Adipocyte (in vitro differentiated cells): ENCODE measurements around the gene ARHGAP1.

Experiments used
- DNase-seq: peaks from one replicate; pipeline ENCODE4 v3.0.0-alpha.2; 2015; ENCODE audit warnings: low read depth
- H3K27me3 ChIP-seq: replicated peaks from 2 replicates; pipeline ENCODE4 v1.7.0; 2013; ENCODE audit warnings: mild to moderate bottlenecking, low read length, moderate library complexity; ENCODE audit not compliant: control insufficient read depth, insufficient read depth
- H3K36me3 ChIP-seq: 2 replicates; pipeline ENCODE4 v1.7.0; 2013; ENCODE audit warnings: low read length, mild to moderate bottlenecking, moderate library complexity; ENCODE audit not compliant: control insufficient read depth, insufficient read depth, severe bottlenecking
- H3K4me1 ChIP-seq: 2 replicates; pipeline ENCODE4 v1.7.0; 2013; ENCODE audit warnings: mild to moderate bottlenecking, low read length, moderate library complexity; ENCODE audit not compliant: control insufficient read depth, insufficient read depth
- H3K4me3 ChIP-seq: 2 replicates; pipeline ENCODE4 v1.7.0; 2013; ENCODE audit warnings: mild to moderate bottlenecking, low read length, moderate library complexity
- H3K9ac ChIP-seq: 2 replicates; pipeline ENCODE4 v1.7.0; 2013; ENCODE audit warnings: mild to moderate bottlenecking, low read length, moderate library complexity
- H3K9me3 ChIP-seq: 2 replicates; pipeline ENCODE4 v1.7.0; 2013; ENCODE audit warnings: mild to moderate bottlenecking, low read length, moderate library complexity; ENCODE audit not compliant: control insufficient read depth

Gene ARHGAP1

DNA sequence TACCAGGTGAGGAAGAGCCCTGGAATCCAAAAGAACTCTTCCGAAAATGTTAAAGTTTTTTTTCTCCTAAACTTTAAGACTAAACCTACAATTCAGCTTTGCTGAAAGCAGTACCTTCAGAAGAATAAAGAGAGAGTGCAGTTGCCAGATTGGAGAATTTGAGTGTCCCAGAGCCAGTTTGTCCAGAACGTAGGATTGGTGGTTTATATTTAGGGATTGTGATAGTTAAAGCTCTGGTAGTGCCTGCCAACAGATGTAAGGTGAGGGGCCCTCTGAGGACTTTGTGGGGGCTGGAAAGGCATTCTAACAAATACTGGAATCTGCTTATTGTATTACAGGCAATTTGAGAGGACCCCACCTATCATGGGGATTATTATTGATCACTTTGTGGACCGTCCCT, 43.2 kb downstream of the ARHGAP1 start:
- H3K4me1 ChIP-seq: peaks cover 42% of the 10 kb centered on the region
- H3K36me3 ChIP-seq: peaks cover 53% of the 10 kb centered on the region
- no peak overlapping the region for H3K4me3 ChIP-seq

GRCh38 chr11:46655631-46656030, 44.8 kb downstream of the ARHGAP1 start:
- no peak overlapping the region for H3K4me3 ChIP-seq
- H3K4me1 ChIP-seq: peaks cover 44% of the 10 kb centered on the region
- H3K9ac ChIP-seq: no peak overlapping the region
- no peak for DNase-seq
- no peaks in the 10 kb centered on the region for H3K9me3 ChIP-seq
- peaks cover 61% of the 10 kb centered on the region for H3K36me3 ChIP-seq
- H3K27me3 ChIP-seq: no peaks in the 10 kb centered on the region

More for the DNA sequence above, 43.2 kb downstream of the ARHGAP1 start:
- H3K9ac ChIP-seq: peak overlapping the region; percentile 59
- DNase-seq: no peak
- H3K9me3 ChIP-seq: no peaks in the 10 kb centered on the region
- no peaks in the 10 kb centered on the region for H3K27me3 ChIP-seq

- peak; percentile 97 for DNase-seq
- H3K36me3 ChIP-seq: peaks cover 66% of the 10 kb centered on the region
Observed at GRCh38 chr11:46649180-46649738, 51.2 kb downstream of the ARHGAP1 start.

GRCh38 chr11:46643986-46644385, 56.4 kb downstream of the ARHGAP1 start:
- Histone ChIP-seq H3K4me1 (peaks cover 11% of the 10 kb centered on the region), H3K27me3 (no peaks in the 10 kb centered on the region), H3K4me3 (no peak overlapping the region), H3K9me3 (no peaks in the 10 kb centered on the region), H3K36me3 (peaks cover 42% of the 10 kb centered on the region), H3K9ac (no peak overlapping the region)
- DNase-seq: no peak

More at GRCh38 chr11:46649180-46649738, 51.2 kb downstream of the ARHGAP1 start:
- H3K9ac ChIP-seq: peak overlapping the region; percentile 61
- H3K4me3 ChIP-seq: peak overlapping the region; percentile 38
- H3K9me3 ChIP-seq: no peaks in the 10 kb centered on the region
- peaks cover 23% of the 10 kb centered on the region for H3K4me1 ChIP-seq
- no peaks in the 10 kb centered on the region for H3K27me3 ChIP-seq

- H3K9me3 ChIP-seq: no peaks in the 10 kb centered on the region
- H3K4me3 ChIP-seq: no peak overlapping the region
- H3K36me3 ChIP-seq: peaks cover 42% of the 10 kb centered on the region
- no peak for DNase-seq
- H3K4me1 ChIP-seq: peaks cover 6% of the 10 kb centered on the region
- H3K27me3 ChIP-seq: no peaks in the 10 kb centered on the region
- H3K9ac ChIP-seq: no peak overlapping the region
Observed at GRCh38 chr11:46643531-46643930, 56.9 kb downstream of the ARHGAP1 start.

DNA sequence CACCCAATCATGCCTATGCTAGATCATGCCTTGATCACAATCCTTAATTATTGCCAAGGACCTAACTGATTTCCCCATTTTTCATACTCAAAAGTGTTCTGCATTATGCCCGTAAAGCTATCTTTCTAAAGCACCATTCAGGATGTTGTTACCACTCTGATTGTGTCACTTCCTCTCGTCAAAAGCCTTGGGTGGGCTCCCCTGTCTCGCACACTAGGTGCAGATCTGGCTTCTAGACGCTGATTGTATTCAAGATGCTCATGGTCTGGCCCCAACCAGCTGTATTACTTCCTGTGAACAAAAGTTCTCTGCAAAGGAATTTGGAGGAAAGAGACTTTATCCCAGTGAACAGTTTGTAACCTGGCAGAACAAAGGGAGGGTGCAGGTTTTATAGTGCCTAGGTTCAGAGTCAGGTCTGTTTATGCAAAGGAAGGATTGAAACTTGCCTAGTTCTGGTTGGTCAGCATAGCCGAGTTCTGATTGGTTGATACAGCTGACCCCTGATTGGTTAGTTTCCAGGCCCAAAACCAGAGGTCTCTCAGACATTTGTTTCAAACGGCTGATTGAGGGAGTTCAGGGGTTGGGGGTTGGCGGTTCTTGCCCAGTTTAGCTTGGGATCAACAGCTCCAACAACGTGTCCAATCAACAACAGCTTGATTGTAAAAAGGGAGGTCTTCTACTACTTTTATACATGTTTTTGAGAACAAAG, 57.6 kb downstream of the ARHGAP1 start:
- H3K36me3 ChIP-seq: peaks cover 41% of the 10 kb centered on the region
- H3K27me3 ChIP-seq: no peaks in the 10 kb centered on the region
- H3K4me1 ChIP-seq: peaks cover 3% of the 10 kb centered on the region
- H3K9me3 ChIP-seq: no peaks in the 10 kb centered on the region
- no peak for DNase-seq
- H3K9ac ChIP-seq: no peak overlapping the region
- no peak overlapping the region for H3K4me3 ChIP-seq

- no peak overlapping the region for H3K4me3 ChIP-seq
- H3K36me3 ChIP-seq: peaks cover 32% of the 10 kb centered on the region
- H3K9me3 ChIP-seq: no peaks in the 10 kb centered on the region
Observed at GRCh38 chr11:46641639-46642038, 58.8 kb downstream of the ARHGAP1 start.

DNA sequence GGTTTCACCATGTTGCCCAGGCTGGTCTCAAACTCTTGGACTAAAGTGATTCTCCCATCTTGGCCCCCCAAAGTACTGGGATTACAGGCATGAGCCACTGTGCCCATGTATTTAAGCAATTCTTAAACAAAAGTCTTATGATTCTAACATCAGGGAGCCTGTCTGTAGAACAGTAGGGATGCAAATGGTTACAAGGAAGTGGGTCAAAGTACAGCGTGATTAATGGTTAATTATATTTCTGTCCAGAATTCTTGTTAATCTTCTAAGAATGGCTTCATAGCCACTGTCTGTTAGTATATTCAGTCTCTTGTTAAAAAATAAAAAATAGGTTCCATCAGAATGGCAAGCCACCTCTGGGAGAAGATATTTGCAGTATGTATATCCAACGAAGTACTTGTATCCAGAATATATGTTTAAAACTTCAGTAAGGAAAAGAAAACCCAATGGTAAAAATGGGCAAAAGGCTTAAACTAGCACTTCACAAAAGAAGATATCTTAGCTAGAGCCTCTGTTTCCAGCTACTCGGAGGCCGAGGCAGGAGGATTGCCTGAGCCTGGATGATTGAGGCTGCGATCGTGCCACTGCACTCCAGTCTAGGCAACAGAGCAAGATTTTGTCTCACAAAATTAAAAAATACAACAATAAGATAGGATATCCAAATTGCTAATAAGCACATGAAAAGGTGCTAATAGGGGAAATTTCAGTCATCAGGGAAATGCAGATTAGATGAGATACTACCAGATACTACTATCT, 60.2 kb downstream of the ARHGAP1 start:
- Histone ChIP-seq H3K36me3 (peaks cover 21% of the 10 kb centered on the region), H3K9me3 (no peaks in the 10 kb centered on the region), H3K9ac (no peak overlapping the region), H3K4me3 (no peak overlapping the region), H3K27me3 (no peaks in the 10 kb centered on the region), H3K4me1 (peaks cover 11% of the 10 kb centered on the region)
- DNase-seq: no peak

More at GRCh38 chr11:46641639-46642038, 58.8 kb downstream of the ARHGAP1 start:
- Histone ChIP-seq H3K4me1 (peaks cover 3% of the 10 kb centered on the region), H3K27me3 (no peaks in the 10 kb centered on the region), H3K9ac (no peak overlapping the region)
- no peak for DNase-seq

- no peaks in the 10 kb centered on the region for H3K27me3 ChIP-seq
- no peak overlapping the region for H3K4me3 ChIP-seq
- peaks cover 14% of the 10 kb centered on the region for H3K36me3 ChIP-seq
- peaks cover 15% of the 10 kb centered on the region for H3K4me1 ChIP-seq
- DNase-seq: no peak
- no peak overlapping the region for H3K9ac ChIP-seq
- H3K9me3 ChIP-seq: no peaks in the 10 kb centered on the region
Observed at GRCh38 chr11:46639197-46639839, 61.1 kb downstream of the ARHGAP1 start.

DNA sequence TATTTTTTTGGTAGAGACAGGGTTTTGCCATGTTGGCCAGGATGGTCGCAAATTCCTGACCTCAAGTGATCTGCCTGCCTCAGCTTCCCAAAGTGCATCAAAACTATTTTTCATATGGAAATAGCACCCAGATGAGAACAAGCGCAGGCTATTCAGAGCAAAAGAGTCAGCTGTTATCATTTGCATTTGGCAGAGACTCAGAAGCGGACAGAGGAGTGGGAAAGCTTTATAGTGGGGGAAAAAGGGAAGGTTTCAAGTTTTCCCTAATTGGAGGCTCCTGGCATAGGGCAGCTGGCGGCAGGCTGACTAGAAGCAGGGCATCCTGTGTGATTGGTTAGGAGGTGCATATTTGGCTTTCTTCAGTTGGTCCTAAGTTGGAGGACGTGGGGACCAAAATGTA, 62.9 kb downstream of the ARHGAP1 start:
- Histone ChIP-seq H3K4me1 (peaks cover 15% of the 10 kb centered on the region), H3K27me3 (no peaks in the 10 kb centered on the region), H3K9me3 (no peaks in the 10 kb centered on the region), H3K4me3 (no peak overlapping the region), H3K9ac (no peak overlapping the region), H3K36me3 (peaks cover 19% of the 10 kb centered on the region)
- DNase-seq: no peak

GRCh38 chr11:46635557-46636139, 64.8 kb downstream of the ARHGAP1 start:
- Histone ChIP-seq H3K4me3 (no peak overlapping the region), H3K4me1 (peaks cover 17% of the 10 kb centered on the region), H3K9ac (no peak overlapping the region), H3K9me3 (no peaks in the 10 kb centered on the region), H3K36me3 (peaks cover 37% of the 10 kb centered on the region), H3K27me3 (no peaks in the 10 kb centered on the region)
- no peak for DNase-seq
